ENCODE data around the gene APBB1IP.
"Not testable (repeated sequence)": the region's sequence is repeated elsewhere in the genome, so short reads cannot be mapped to it uniquely, and the experiment has no call there.

Gene APBB1IP

GRCh38 chr10:26455567-26456315 lies 17.6 kb downstream of the APBB1IP start:
- H3K4me1 Mint-ChIP-seq, result peaks cover 77% of the 10 kb centered on the region
- no peak for ATAC-seq
- no peaks in the 10 kb centered on the region for H3K9me3 Mint-ChIP-seq
- no peaks in the 10 kb centered on the region for H3K27me3 Mint-ChIP-seq
- peak overlapping the region; percentile 94 for H3K27ac Mint-ChIP-seq
- peak overlapping the region; percentile 58 for H3K4me3 Mint-ChIP-seq
- peaks cover 42% of the 10 kb centered on the region for H3K36me3 Mint-ChIP-seq

DNA sequence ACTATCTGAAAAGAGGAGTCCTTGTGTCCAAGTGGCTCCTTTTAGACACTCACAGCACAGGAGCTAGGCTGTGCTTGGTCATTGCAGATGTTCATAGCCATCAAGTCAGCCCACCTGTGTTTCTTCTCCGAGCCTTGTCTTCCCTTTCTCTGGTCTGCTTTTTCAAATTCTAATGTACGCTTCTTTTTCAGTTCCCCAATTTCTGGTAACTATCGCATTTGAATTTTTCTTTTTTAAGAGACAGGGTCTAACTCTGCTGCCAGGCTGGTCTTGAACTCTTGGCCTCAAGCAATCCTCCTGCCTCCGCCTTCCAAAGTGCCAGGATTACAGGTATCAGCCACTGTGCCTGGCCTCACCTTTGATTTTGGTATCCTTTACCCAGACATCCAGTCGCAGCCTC lies 18.9 kb downstream of the APBB1IP start:
- peaks cover 74% of the 10 kb centered on the region for H3K4me1 Mint-ChIP-seq
- H3K36me3 Mint-ChIP-seq, result peaks cover 43% of the 10 kb centered on the region
- peak; percentile 97 for ATAC-seq
- peak overlapping the region; percentile 58 for H3K4me3 Mint-ChIP-seq
- no peaks in the 10 kb centered on the region for H3K27me3 Mint-ChIP-seq
- H3K9me3 Mint-ChIP-seq, result no peaks in the 10 kb centered on the region
- H3K27ac Mint-ChIP-seq, result peak overlapping the region; percentile 94

- Mint-ChIP-seq H3K27me3 (no peaks in the 10 kb centered on the region), H3K36me3 (peaks cover 51% of the 10 kb centered on the region), H3K4me3 (no peak overlapping the region)
These were observed 22.6 kb downstream of the APBB1IP start for GRCh38 chr10:26460736-26461135.

GRCh38 chr10:26463986-26464385 lies 25.8 kb downstream of the APBB1IP start:
- H3K36me3 Mint-ChIP-seq, result peaks cover 59% of the 10 kb centered on the region
- H3K4me3 Mint-ChIP-seq, result no peak overlapping the region
- no peaks in the 10 kb centered on the region for H3K27me3 Mint-ChIP-seq
- ATAC-seq, result no peak
- H3K27ac Mint-ChIP-seq, result peak overlapping the region; percentile 23
- H3K4me1 Mint-ChIP-seq, result peaks cover 66% of the 10 kb centered on the region
- no peaks in the 10 kb centered on the region for H3K9me3 Mint-ChIP-seq

More at GRCh38 chr10:26460736-26461135, 22.6 kb downstream of the APBB1IP start:
- Mint-ChIP-seq H3K9me3 (no peaks in the 10 kb centered on the region), H3K4me1 (peaks cover 66% of the 10 kb centered on the region), H3K27ac (no peak overlapping the region)
- no peak for ATAC-seq

DNA sequence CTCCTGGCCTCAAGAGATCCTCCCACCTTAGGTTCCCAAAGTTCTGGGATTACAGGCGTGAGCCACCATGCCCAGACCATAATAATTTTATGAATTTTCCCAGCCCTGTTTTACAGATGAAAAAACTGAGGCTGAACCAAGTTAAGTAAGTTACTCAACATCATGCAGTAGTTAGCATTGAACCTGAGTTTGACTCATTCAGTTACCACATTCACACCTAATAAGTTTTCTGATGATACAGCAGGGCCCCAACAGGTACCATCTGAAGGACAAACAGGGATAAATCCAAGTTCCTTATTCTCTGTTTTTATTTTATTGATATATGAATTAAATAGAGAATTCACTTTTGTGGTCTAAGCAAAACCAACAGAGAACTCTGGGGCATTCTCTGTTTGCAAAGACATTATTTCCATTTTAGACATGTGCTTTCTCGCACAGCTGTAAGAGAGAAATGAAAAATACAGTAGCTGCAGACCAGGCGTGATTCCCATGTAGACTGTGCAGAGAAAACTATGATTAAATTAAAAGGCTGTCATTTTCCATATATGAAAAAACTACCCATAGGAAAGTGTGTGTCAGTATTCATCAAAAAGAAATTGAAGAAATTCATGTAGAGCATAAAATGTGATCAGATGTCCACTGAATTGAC lies 26.6 kb downstream of the APBB1IP start:
- H3K36me3 Mint-ChIP-seq, result peaks cover 63% of the 10 kb centered on the region
- no peak overlapping the region for H3K4me3 Mint-ChIP-seq
- no peak for ATAC-seq
- peaks cover 73% of the 10 kb centered on the region for H3K4me1 Mint-ChIP-seq
- H3K27ac Mint-ChIP-seq, result peak overlapping the region; percentile 23
- H3K9me3 Mint-ChIP-seq, result no peaks in the 10 kb centered on the region
- H3K27me3 Mint-ChIP-seq, result no peaks in the 10 kb centered on the region

DNA sequence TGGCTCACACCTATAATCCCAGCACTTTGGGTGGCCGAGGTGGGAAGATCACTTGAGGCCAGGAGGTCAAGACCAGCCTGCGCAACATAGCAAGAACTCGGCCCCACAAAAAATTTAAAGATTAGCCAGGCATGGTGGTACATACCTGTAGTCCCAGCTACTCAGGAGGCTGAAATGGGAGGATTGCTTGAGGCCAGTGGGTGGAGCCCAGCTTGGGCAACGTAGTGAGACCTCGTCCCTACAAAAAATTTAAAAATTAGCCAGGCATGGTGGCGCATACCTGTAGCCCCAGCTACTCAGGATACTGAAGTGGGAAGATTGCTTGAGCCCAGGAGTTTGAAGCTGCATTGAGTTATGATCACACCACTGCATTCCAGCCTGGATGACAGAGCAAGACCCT lies 28.4 kb downstream of the APBB1IP start:
- not testable (repeated sequence) for ATAC-seq, H3K9me3 Mint-ChIP-seq, H3K4me3 Mint-ChIP-seq, H3K27me3 Mint-ChIP-seq
- peak overlapping the region; percentile 67 for H3K27ac Mint-ChIP-seq
- H3K36me3 Mint-ChIP-seq, result peaks cover 54% of the 10 kb centered on the region
- peaks cover 77% of the 10 kb centered on the region for H3K4me1 Mint-ChIP-seq

DNA sequence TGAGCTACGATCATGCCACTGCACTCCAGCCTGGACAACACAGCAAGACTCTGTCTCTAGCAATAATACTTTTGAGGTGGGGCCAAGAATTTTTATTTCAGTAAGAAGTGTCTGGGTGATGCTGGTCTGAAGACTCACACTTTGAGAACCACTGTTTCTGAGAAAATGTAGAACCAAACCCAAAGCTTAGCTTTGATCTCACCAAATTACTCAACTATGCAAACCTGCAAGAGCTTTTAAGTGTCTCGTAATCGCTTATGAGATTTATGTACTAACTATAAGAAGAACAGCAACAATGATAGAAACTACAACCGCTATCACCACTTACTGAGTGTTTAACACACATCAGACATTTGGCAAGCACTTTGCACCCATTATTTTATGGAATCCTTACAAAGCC lies 29.5 kb downstream of the APBB1IP start:
- peak; percentile 40 for ATAC-seq
- Mint-ChIP-seq H3K36me3 (peaks cover 47% of the 10 kb centered on the region), H3K27ac (peak overlapping the region; percentile 67), H3K4me3 (no peak overlapping the region), H3K27me3 (no peaks in the 10 kb centered on the region), H3K4me1 (peaks cover 83% of the 10 kb centered on the region), H3K9me3 (no peaks in the 10 kb centered on the region)

DNA sequence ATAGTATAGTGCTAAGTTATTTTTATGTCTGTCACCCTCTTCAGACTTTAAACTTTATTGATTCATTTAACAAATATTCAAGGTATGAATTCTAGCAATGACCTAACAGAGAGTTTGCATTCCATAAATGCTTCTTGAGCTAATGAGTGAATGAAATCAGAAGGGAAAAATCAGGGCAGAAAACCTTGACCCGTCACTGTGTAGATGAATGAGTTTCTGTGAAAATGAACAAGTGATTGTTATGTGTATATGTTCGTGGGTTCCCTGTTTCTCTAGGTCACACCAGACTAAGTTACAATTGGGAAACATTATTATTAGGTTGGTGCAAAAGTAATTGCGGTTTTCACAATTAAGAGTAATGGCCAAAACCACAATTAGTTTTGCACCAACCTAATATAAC lies 30.1 kb downstream of the APBB1IP start:
- H3K9me3 Mint-ChIP-seq, result no peaks in the 10 kb centered on the region
- H3K27ac Mint-ChIP-seq, result peak overlapping the region; percentile 67
- H3K4me1 Mint-ChIP-seq, result peaks cover 90% of the 10 kb centered on the region
- no peak overlapping the region for H3K4me3 Mint-ChIP-seq
- peaks cover 41% of the 10 kb centered on the region for H3K36me3 Mint-ChIP-seq
- H3K27me3 Mint-ChIP-seq, result no peaks in the 10 kb centered on the region
- ATAC-seq, result no peak

DNA sequence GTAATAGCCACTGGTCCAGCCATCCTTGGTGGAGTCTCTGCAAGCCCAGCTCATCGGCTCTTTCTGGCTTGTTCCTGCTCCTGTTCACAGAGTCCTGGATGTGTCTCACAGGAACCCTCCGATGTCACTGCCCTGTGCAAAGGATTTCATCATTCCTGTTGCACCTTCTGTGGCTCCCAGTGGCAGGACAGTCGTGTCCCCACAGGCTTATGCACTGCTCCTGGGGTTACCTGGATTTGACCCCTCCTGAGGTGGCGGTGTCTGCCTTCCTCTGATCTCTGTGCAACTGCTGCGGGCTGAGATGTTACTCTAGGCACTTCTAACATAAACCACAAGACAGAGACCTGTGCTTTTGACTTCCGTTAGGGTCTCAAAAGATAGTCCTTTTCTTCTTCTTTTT lies 30.6 kb downstream of the APBB1IP start:
- Mint-ChIP-seq H3K36me3 (peaks cover 37% of the 10 kb centered on the region), H3K9me3 (no peaks in the 10 kb centered on the region), H3K4me3 (peak overlapping the region; percentile 50), H3K27me3 (no peaks in the 10 kb centered on the region), H3K27ac (peak overlapping the region; percentile 67), H3K4me1 (peaks cover 90% of the 10 kb centered on the region)
- peak; percentile 67 for ATAC-seq

GRCh38 chr10:26472492-26472778 lies 34.3 kb downstream of the APBB1IP start:
- Mint-ChIP-seq H3K4me1 (peaks cover 86% of the 10 kb centered on the region), H3K36me3 (peaks cover 30% of the 10 kb centered on the region), H3K27ac (peak overlapping the region; percentile 9), H3K4me3 (no peak overlapping the region), H3K9me3 (no peaks in the 10 kb centered on the region), H3K27me3 (no peaks in the 10 kb centered on the region)
- no peak for ATAC-seq

DNA sequence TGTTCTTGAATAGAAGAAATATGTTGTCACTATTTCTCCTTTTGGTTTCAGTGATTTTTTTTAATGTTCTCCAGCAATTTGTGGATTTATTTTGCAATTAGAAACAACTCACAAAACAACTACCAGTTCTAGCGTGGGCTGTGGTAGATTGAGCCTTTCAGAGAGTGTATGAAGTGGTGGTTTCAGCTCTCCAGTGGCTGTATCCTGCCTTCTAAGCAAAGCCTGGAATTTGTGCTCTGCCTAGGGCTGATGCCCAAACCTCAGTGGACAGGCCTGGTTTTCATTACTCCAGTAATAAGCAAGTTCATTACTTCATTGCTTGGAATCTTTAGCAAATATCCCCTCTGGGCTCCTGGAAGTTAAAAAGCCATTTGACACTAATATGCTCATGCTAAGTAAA lies 35.9 kb downstream of the APBB1IP start:
- no peak for ATAC-seq
- no peak overlapping the region for H3K4me3 Mint-ChIP-seq

DNA sequence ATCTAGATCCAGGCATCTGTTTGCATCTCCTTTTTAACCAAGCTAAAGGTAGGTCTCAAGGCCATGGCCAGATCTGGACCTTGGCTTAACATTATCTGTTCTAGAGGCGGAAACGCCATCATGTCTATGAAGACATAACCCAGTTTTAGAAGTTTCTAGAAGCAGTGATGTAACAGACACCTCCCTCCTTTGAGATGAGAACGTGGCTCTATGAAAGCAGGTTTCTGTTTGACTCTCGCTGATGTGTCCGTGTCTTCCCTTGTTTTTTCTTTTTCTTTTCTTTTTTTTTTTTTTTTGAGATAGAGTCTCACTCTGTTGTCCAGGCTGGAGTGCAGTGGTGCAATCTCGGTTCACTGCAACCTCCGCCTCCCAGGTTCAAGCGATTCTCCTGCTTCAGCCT lies 36.7 kb downstream of the APBB1IP start:
- not testable (repeated sequence) for H3K27me3 Mint-ChIP-seq, H3K9me3 Mint-ChIP-seq, ATAC-seq
- Mint-ChIP-seq H3K27ac (peak overlapping the region; percentile 81), H3K4me1 (peaks cover 81% of the 10 kb centered on the region), H3K4me3 (peak overlapping the region; percentile 5), H3K36me3 (peaks cover 36% of the 10 kb centered on the region)

More for the DNA sequence above, 35.9 kb downstream of the APBB1IP start:
- Mint-ChIP-seq H3K9me3 (no peaks in the 10 kb centered on the region), H3K27me3 (no peaks in the 10 kb centered on the region), H3K36me3 (peaks cover 39% of the 10 kb centered on the region), H3K27ac (peak overlapping the region; percentile 81), H3K4me1 (peaks cover 84% of the 10 kb centered on the region)

DNA sequence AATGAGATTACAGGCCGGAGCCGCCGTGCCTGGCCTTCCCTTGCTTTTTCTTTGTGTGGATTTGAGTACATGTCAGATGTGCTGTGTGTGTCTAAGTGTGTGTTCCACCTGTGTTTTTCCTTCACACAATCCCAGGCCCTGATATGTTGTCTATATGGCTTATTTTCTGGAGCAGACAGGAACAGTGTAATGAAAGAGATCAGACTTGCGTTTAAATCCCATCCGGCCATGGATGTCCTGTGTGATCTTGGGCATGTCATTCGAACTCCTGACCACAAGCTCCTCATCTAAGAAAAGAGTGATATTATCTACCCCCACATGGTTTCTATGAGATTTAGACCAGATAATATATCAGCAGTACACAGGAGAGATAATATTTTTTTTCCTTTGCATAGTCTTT lies 37.2 kb downstream of the APBB1IP start:
- Mint-ChIP-seq H3K27me3 (no peaks in the 10 kb centered on the region), H3K27ac (peak overlapping the region; percentile 81), H3K36me3 (peaks cover 39% of the 10 kb centered on the region), H3K4me1 (peaks cover 83% of the 10 kb centered on the region), H3K4me3 (peak overlapping the region; percentile 5), H3K9me3 (no peaks in the 10 kb centered on the region)
- no peak for ATAC-seq

GRCh38 chr10:26477501-26477900 lies 39.4 kb downstream of the APBB1IP start:
- Mint-ChIP-seq H3K36me3 (peaks cover 40% of the 10 kb centered on the region), H3K4me1 (peaks cover 76% of the 10 kb centered on the region), H3K27ac (peak overlapping the region; percentile 83), H3K9me3 (no peaks in the 10 kb centered on the region), H3K4me3 (no peak overlapping the region), H3K27me3 (no peaks in the 10 kb centered on the region)
- no peak for ATAC-seq

DNA sequence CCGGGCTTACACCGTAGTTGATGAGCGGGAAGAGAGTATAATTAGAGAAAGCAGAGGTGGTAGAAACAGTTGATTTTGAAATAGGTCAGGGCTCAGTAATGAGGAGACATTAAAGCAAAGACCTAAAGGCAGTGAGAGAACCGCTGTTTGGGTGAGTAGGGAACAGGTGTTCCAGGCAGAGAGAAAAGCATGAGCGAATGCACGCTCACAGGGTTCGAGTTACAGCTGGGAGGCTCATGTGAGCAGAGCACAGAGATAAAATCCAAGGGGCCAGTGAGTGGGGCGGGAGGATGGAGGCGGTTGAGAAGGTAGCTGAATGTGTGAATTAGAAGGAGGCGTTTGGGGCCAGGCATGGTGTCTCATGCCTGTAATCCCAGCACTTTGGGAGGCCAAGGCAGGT lies 39.9 kb downstream of the APBB1IP start:
- peaks cover 72% of the 10 kb centered on the region for H3K4me1 Mint-ChIP-seq
- peaks cover 40% of the 10 kb centered on the region for H3K36me3 Mint-ChIP-seq
- no peaks in the 10 kb centered on the region for H3K27me3 Mint-ChIP-seq
- no peaks in the 10 kb centered on the region for H3K9me3 Mint-ChIP-seq
- ATAC-seq, result no peak
- peak overlapping the region; percentile 83 for H3K27ac Mint-ChIP-seq
- peak overlapping the region; percentile 25 for H3K4me3 Mint-ChIP-seq

Measured in stimulated activated memory B cell treated with anti-CD40 and anti-IgM and Interleukin-4, amounts not matched to agents 10 μg/mL and 1 μg/mL and 100 μg/mL, for 72 hours (primary cell).